PC-3 (cell line): ENCODE data around the gene LRCOL1. TPM values are rescaled to one million over a fixed set of nuclear protein-coding genes. Genes with fewer than 3 reads are reported as not detected.

Source experiments
- ATAC-seq: fragments of 200-7000 bp; cut with Tn5 transposase; 2 replicates; pipeline ENCODE4 v1.9.1; 2020; ENCODE audit warnings: mild to moderate bottlenecking, moderate library complexity
- BruUV-seq: library from RNA; stranded (reverse); fragments of 400-500 nt; replicated peaks from 2 replicates; lab custom pipeline; 2021; lab: Mats Ljungman, UMichigan
- CTCF ChIA-PET: fragments of 300-600 bp; sonication (Branson Sonifier 250); formaldehyde crosslinking; loops from one replicate; lab custom pipeline; 2022; ENCODE audit warnings: antibody characterized with exemption; lab: Charles Lee
- POLR2A ChIA-PET: fragments of 300-600 bp; sonication (Branson Sonifier 250); formaldehyde crosslinking; loops from one replicate; lab custom pipeline; 2022; ENCODE audit warnings: antibody characterized with exemption; ENCODE audit not compliant: unreplicated experiment; lab: Charles Lee
- DNase-seq: peaks from one replicate; pipeline ENCODE4 v3.0.0-alpha.2; 2015
- H2AFZ ChIP-seq: fragments of 300-600 bp; sonication (generic); 2 replicates; pipeline ENCODE4 v1.6.0; 2016; ENCODE audit warnings: antibody characterized with exemption, low read length
- H3F3A ChIP-seq: fragments of 300-600 bp; sonication (generic); one replicate; pipeline ENCODE4 v1.6.0; 2017; ENCODE audit warnings: antibody characterized with exemption, low read length, control low read depth, mild to moderate bottlenecking; ENCODE audit not compliant: unreplicated experiment
- H3K27ac ChIP-seq: fragments of 300-600 bp; sonication (generic); 2 replicates; pipeline ENCODE4 v1.5.1; 2016; ENCODE audit warnings: mild to moderate bottlenecking, low read length
- H3K27me3 ChIP-seq: fragments of 300-600 bp; sonication (generic); 2 replicates; pipeline ENCODE4 v1.6.1; 2016; ENCODE audit warnings: low read length, mixed read lengths
- H3K36me3 ChIP-seq: fragments of 300-600 bp; sonication (generic); 2 replicates; pipeline ENCODE4 v1.6.1; 2016; ENCODE audit warnings: low read depth, mixed run types, low read length, mixed read lengths
- H3K4me1 ChIP-seq: fragments of 300-600 bp; sonication (generic); 2 replicates; pipeline ENCODE4 v1.5.1; 2016; ENCODE audit warnings: low read length; ENCODE audit not compliant: insufficient read depth
- H3K4me2 ChIP-seq: fragments of 300-600 bp; sonication (generic); 2 replicates; pipeline ENCODE4 v1.6.0; 2016; ENCODE audit warnings: low read length
- H3K4me3 ChIP-seq: fragments of 300-600 bp; sonication (generic); 2 replicates; pipeline ENCODE4 v1.5.1; 2016; ENCODE audit warnings: mild to moderate bottlenecking, low read length, mixed read lengths
- H3K79me2 ChIP-seq: fragments of 300-600 bp; sonication (generic); 2 replicates; pipeline ENCODE4 v1.6.1; 2017; ENCODE audit warnings: low read length, mixed read lengths
- H3K9ac ChIP-seq: fragments of 300-600 bp; sonication (generic); 2 replicates; pipeline ENCODE4 v1.6.0; 2016; ENCODE audit warnings: mild to moderate bottlenecking, low read length
- H3K9me2 ChIP-seq: fragments of 300-600 bp; sonication (generic); replicated peaks from 2 replicates; pipeline ENCODE4 v1.6.1; 2016; ENCODE audit warnings: mixed run types, low read length, mixed read lengths
- H3K9me3 ChIP-seq: fragments of 300-600 bp; sonication (generic); 2 replicates; pipeline ENCODE4 v1.6.1; 2016; ENCODE audit warnings: low read length, mixed read lengths
- H4K20me1 ChIP-seq: fragments of 300-600 bp; sonication (generic); 2 replicates; pipeline ENCODE4 v1.6.1; 2016; ENCODE audit warnings: low read length, mixed read lengths
- CTCF ChIP-seq: fragments of 300-600 bp; sonication (generic); conservative IDR thresholded peaks from 2 replicates; pipeline ENCODE4 v1.5.1; 2017; ENCODE audit warnings: antibody characterized with exemption, low read depth, mild to moderate bottlenecking, low read length
- EZH2 ChIP-seq: fragments of 300-600 bp; sonication (generic); IDR thresholded peaks from one replicate; pipeline ENCODE4 v1.6.1; 2017; ENCODE audit warnings: antibody characterized with exemption, mild to moderate bottlenecking, low read length; ENCODE audit not compliant: unreplicated experiment
- EZH2phosphoT487 ChIP-seq: fragments of 300-600 bp; sonication (generic); IDR thresholded peaks from 2 replicates; pipeline ENCODE4 v1.6.1; 2018; ENCODE audit warnings: mild to moderate bottlenecking, antibody characterized with exemption, low read length, borderline replicate concordance
- intact Hi-C: fragments of 100-400 bp; cut with micrococcal nuclease; formaldehyde crosslinking; loops from 2 replicates; pipeline ENCODE4 v1.9.0; 2023
- total RNA-seq: library from RNA; depleted of rRNA; stranded (reverse); fragments of >200 nt; gene quantifications from 2 replicates; pipeline ENCODE4 v1.2.3, GENCODE V29; 2014

LRCOL1 gene
- total RNA-seq, 1 experiment from 2014 or later = not detected

DNA sequence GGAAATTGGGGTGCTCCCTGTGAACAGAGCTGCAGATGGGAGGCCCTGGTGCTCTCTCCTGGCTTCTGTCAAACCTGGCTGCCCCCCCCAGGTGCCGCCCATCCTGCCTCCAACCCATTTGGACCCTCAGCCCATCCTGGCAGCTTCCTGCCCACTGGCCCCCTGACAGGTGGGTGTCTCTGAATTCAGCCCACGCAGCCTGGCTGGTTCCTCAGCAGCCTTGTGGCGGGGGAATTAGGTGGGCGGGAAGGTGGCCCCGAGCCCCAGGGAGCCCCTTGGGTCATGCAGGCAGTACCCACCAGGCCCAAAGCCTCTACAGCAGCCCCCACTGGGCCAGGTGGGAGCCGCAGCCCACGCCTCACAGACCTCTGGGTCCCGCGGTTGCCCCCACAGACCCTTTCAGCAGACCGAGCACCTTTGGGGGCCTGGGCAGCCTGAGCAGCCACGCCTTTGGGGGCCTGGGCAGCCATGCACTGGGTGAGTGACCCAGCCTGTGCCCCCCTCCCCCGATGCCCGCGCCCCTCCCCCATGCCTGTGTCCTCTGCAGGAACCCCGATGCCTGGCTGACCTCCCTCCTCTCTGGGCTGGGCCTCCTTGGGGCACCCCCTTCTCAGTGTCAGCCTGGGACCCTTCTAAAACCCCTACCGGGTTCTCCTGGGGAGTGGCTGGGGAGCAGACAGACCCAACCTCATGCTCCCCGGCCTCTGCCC is 28.9 kb downstream of the LRCOL1 start:
- H2AFZ ChIP-seq = no peak overlapping the region
- H3K79me2 ChIP-seq = no peaks in the 10 kb centered on the region
- H3K4me3 ChIP-seq = no peak overlapping the region
- H3K9ac ChIP-seq = no peak overlapping the region
- TF ChIP-seq EZH2 = no peak
- TF ChIP-seq CTCF = no peak
- no peak for TF ChIP-seq EZH2phosphoT487
- ATAC-seq (no peak), DNase-seq (no peak)
- peaks cover 11% of the 10 kb centered on the region for H3K36me3 ChIP-seq
- H3K27me3 ChIP-seq = no peaks in the 10 kb centered on the region
- H3K9me2 ChIP-seq = no peaks in the 10 kb centered on the region
- no peaks in the 10 kb centered on the region for H3K4me1 ChIP-seq
- no peak overlapping the region for H3K27ac ChIP-seq
- CTCF ChIA-PET = no interaction called here
- no peaks in the 10 kb centered on the region for H3F3A ChIP-seq
- no TSS peak for BruUV-seq
- no peaks in the 10 kb centered on the region for H4K20me1 ChIP-seq
- POLR2A ChIA-PET = no interaction called here
- intact Hi-C loops = no loop called here
- no peaks in the 10 kb centered on the region for H3K9me3 ChIP-seq
- no peak overlapping the region for H3K4me2 ChIP-seq

DNA sequence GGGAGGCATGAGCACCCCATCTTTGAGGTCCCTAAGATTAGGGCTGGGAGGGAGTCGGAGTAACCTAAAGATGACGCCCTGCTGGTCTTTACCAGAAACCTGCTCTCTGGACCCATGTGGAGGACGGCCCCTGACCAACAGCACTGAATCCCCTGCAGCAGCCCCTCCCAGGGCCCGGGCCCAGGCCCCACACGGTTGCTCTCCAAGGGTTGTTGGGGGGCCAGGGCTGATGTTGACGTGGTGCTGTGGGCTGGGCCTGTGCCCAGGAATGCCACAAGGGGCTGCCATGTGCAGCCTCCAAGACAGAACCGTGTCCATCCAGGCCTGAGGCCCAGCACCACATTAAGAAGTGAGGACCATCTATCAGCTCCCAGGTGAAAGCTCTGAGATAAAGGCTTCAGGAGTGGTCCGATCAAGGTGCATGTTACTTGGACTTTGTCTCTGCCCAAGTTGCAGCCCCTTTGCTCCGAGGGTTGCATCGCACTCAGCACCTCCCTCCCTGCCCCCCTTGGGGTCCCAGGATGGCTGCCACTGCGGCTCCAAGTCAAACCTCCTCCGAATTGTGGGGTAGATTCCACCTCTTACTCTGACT is 29.6 kb downstream of the LRCOL1 start:
- H3K79me2 ChIP-seq = no peaks in the 10 kb centered on the region
- H4K20me1 ChIP-seq = no peaks in the 10 kb centered on the region
- no peak overlapping the region for H3K9ac ChIP-seq
- H2AFZ ChIP-seq = no peak overlapping the region
- no peak overlapping the region for H3K4me3 ChIP-seq
- ChIA-PET CTCF (no interaction called here), POLR2A (no interaction called here)
- no peaks in the 10 kb centered on the region for H3K9me3 ChIP-seq
- no peaks in the 10 kb centered on the region for H3K4me1 ChIP-seq
- H3K27me3 ChIP-seq = no peaks in the 10 kb centered on the region
- ATAC-seq = no peak
- H3K27ac ChIP-seq = no peak overlapping the region
- no peak for DNase-seq
- TF ChIP-seq CTCF (no peak), EZH2phosphoT487 (no peak), EZH2 (no peak)
- no peak overlapping the region for H3K4me2 ChIP-seq
- peaks cover 11% of the 10 kb centered on the region for H3K36me3 ChIP-seq
- intact Hi-C loops = no loop called here
- H3K9me2 ChIP-seq = no peaks in the 10 kb centered on the region
- no TSS peak for BruUV-seq
- no peaks in the 10 kb centered on the region for H3F3A ChIP-seq

- Histone ChIP-seq H3K9ac (no peak overlapping the region), H3F3A (no peaks in the 10 kb centered on the region), H3K27ac (no peak overlapping the region), H4K20me1 (no peaks in the 10 kb centered on the region), H3K79me2 (no peaks in the 10 kb centered on the region), H3K9me3 (no peaks in the 10 kb centered on the region), H3K9me2 (no peaks in the 10 kb centered on the region), H2AFZ (no peak overlapping the region), H3K36me3 (peaks cover 11% of the 10 kb centered on the region), H3K4me2 (no peak overlapping the region), H3K4me3 (no peak overlapping the region), H3K4me1 (no peaks in the 10 kb centered on the region), H3K27me3 (no peaks in the 10 kb centered on the region)
- TF ChIP-seq EZH2 = no peak
- POLR2A ChIA-PET = no interaction called here
- ATAC-seq (no peak), DNase-seq (no peak)
- intact Hi-C loops = no loop called here
- CTCF ChIA-PET = no interaction called here
- no TSS peak for BruUV-seq
Observed at GRCh38 chr12:132579744-132580143, 30.6 kb downstream of the LRCOL1 start.
